ENCODE measurements around the gene CDC14A. TPM values are rescaled to one million over a fixed set of nuclear protein-coding genes. Genes with fewer than 3 reads are reported as not detected.
A peak's percentile ranks its signal among the peaks of the same experiment; 100 is the strongest.

Gene CDC14A
- total and polyA plus RNA-seq, 2 of the 8 experiments (the other 6 are each of a cell fraction or from before 2014, with no cell fraction given), result 3.2 to 8.9 TPM

DNA sequence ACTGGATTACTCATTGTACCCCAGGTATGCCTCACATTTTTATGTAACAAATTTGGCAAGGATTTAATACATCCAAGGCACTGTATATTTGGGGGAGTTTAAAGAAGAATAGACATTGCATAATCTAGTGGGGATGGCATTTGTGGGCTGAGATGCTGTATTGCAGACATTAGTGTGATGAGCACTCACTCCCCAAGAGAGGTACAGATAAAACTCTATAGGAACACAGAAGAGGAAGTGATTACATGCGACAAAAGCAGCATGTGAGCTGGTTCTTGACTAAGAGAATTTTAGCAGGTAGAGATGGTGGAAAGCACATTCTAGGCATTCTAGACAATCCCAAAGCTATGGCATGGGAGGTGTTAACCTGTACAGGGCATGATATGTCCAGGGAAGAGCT, 24.2 kb upstream of the CDC14A start:
- Histone ChIP-seq H2BK12ac (ENCODE audit: low read depth, low read length) (0 out of 2 replicates have a peak overlapping the region, but pooled peaks have one; percentile 51), H2BK15ac (ENCODE audit: low read length) (no peak overlapping the region), H3K79me2 (ENCODE audit: control insufficient read depth in 1 of 2, insufficient read depth in 2 of 2, low read length in 2 of 2) (no peaks in the 10 kb centered on the region), H3K18ac (ENCODE audit: extremely low read depth, low read length) (no peak overlapping the region), H3K27ac (ENCODE audit: low read depth, low read length) (no peak overlapping the region), H2BK5ac (ENCODE audit: low read depth, low read length) (no peak overlapping the region), H2BK120ac (replicated peaks; ENCODE audit: low read depth, low read length) (no peak overlapping the region), H2BK20ac (ENCODE audit: low read length) (no peak overlapping the region), H2AFZ (ENCODE audit: low read length) (no peak overlapping the region), H3K36me3 (ENCODE audit: control insufficient read depth in 2 of 4, insufficient read depth in 4 of 4, low read length in 3 of 4) (no peaks in the 10 kb centered on the region), H4K5ac (ENCODE audit: insufficient read length, low read depth, low read length) (no peak overlapping the region), H4K8ac (ENCODE audit: extremely low read depth, insufficient read depth, low read length) (no peak overlapping the region), H4K20me1 (replicated peaks in 1 of 2; ENCODE audit: control insufficient read depth in 1 of 2, insufficient read depth in 2 of 2, low read length in 2 of 2) (no peaks in the 10 kb centered on the region), H3K9me3 (ENCODE audit: insufficient read depth in 2 of 2, low read depth in 1 of 2, low read length in 1 of 2) (no peaks in the 10 kb centered on the region), H3K79me1 (ENCODE audit: low read depth, low read length) (no peaks in the 10 kb centered on the region), H3K23me2 (ENCODE audit: low read depth, low read length) (no peaks in the 10 kb centered on the region; the same call in 1 of the 2 replicates), H3K27me3 (replicated peaks in 1 of 4; ENCODE audit: control insufficient read depth in 3 of 4, extremely low read depth in 1 of 4, insufficient read depth in 3 of 4, low read length in 3 of 4) (no peaks in the 10 kb centered on the region), H3K14ac (ENCODE audit: insufficient read length) (no peak overlapping the region), H3K4me3 (ENCODE audit: extremely low read depth in 1 of 4, insufficient read depth in 2 of 4, low read depth in 3 of 4, low read length in 4 of 4) (no peak overlapping the region), H3K56ac (replicated peaks; ENCODE audit: insufficient read length, low read depth, low read length) (no peak overlapping the region), H2AK5ac (ENCODE audit: low read depth, low read length) (no peak overlapping the region), H3K4me1 (replicated peaks in 1 of 4; ENCODE audit: control insufficient read depth in 3 of 4, insufficient read depth in 4 of 4, low read length in 3 of 4) (peaks cover 0 to 10% (median 3%) of the 10 kb centered on the region in 4 experiments; a peak in 4 of 7 replicates), H3K23ac (ENCODE audit: insufficient read length) (no peak overlapping the region), H3K4ac (replicated peaks; ENCODE audit: insufficient read length, low read depth, low read length) (no peak overlapping the region), H4K91ac (replicated peaks; ENCODE audit: insufficient read length, low read length) (no peak overlapping the region), H3K4me2 (ENCODE audit: insufficient read depth in 1 of 2, low read depth in 2 of 2, low read length in 2 of 2) (no peak overlapping the region), H3K9ac (replicated peaks in 1 of 4; ENCODE audit: extremely low read depth in 1 of 4, low read depth in 3 of 4, low read length in 3 of 4) (no peak overlapping the region)
- POLR2A ChIA-PET (ENCODE audit: partially characterized antibody), result no interaction called here
- no peak for DNase-seq (ENCODE audit: low read depth in 1 of 2, low spot score in 2 of 2)
- WGBS, 2 experiments (ENCODE audit: extremely low coverage in 1 of 2, insufficient coverage in 1 of 2, insufficient read length in 1 of 2, insufficient replicate concordance in 2 of 2, low coverage in 1 of 2, low lambda C conversion rate in 2 of 2, missing lambda C conversion rate in 1 of 2), result 85% methylated on average over 1 of the region's 1 CpG; no CpG with 5 or more reads in 1 of the 2 experiments
- CTCF ChIA-PET (ENCODE audit: partially characterized antibody), result interaction anchor here (1.0 to 1.3 kb wide), 2 partner anchors 14 to 29 kb away, joined by 3 to 4 read pairs; no protein-coding TSS in a partner anchor
- no peak for FAIRE-seq
- no peak for TF ChIP-seq E2F6 (IDR thresholded peaks at IDR 0.05)
- no peak for TF ChIP-seq HDAC2 (IDR thresholded peaks at IDR 0.05; ENCODE audit: borderline replicate concordance in 1 of 2, low read depth in 2 of 2, low read length in 2 of 2)
- TF ChIP-seq RFX5 (IDR thresholded peaks at IDR 0.05; ENCODE audit: borderline replicate concordance, low read depth, low read length), result no peak
- TF ChIP-seq ATF3 (IDR thresholded peaks at IDR 0.05; ENCODE audit: insufficient read depth, low read depth, low read length), result no peak
- no peak for TF ChIP-seq RXRA (IDR thresholded peaks at IDR 0.05; ENCODE audit: insufficient read depth, low read depth, low read length)
- TF ChIP-seq POU5F1 (IDR thresholded peaks at IDR 0.05; ENCODE audit: low read depth, low read length), result no peak
- TF ChIP-seq EZH2 (IDR thresholded peaks at IDR 0.05; ENCODE audit: low read depth, low read length, severe bottlenecking), result no peak
- TF ChIP-seq, protein P1, sequence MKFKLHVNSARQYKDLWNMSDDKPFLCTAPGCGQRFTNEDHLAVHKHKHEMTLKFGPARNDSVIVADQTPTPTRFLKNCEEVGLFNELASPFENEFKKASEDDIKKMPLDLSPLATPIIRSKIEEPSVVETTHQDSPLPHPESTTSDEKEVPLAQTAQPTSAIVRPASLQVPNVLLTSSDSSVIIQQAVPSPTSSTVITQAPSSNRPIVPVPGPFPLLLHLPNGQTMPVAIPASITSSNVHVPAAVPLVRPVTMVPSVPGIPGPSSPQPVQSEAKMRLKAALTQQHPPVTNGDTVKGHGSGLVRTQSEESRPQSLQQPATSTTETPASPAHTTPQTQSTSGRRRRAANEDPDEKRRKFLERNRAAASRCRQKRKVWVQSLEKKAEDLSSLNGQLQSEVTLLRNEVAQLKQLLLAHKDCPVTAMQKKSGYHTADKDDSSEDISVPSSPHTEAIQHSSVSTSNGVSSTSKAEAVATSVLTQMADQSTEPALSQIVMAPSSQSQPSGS (IDR thresholded peaks at IDR 0.05; ENCODE audit: low read length), result no peak
- TF ChIP-seq TEAD4 (IDR thresholded peaks at IDR 0.05; ENCODE audit: low read depth, low read length), result no peak
- no peak for TF ChIP-seq PHF8 (conservative IDR thresholded peaks at IDR 0.05; ENCODE audit: low read depth, low read length)

Data from H1 (cell line).